SH-SY5Y (cell line): ENCODE data around the gene TSPAN18.

Source experiments
- GATA2 ChIP-seq: IDR thresholded peaks from 2 replicates; pipeline ENCODE4 v1.6.1; 2011; ENCODE audit warnings: mild to moderate bottlenecking, low read depth, low read length
- GATA3 ChIP-seq: IDR thresholded peaks from 2 replicates; pipeline ENCODE4 v1.6.1; 2011; ENCODE audit warnings: low read depth, mild to moderate bottlenecking, low read length, moderate library complexity

- TF ChIP-seq GATA2 (no peak), GATA3 (no peak)
Measured at GRCh38 chr11:44934735-44935250, 208.0 kb downstream of the TSPAN18 start.
